GM12872 (cell line): Measurements from ENCODE around the gene CCDC54.

Experiments
- TF ChIP-seq, protein P1 (sequence below): IDR thresholded peaks from 3 replicates; pipeline ENCODE4 v1.5.1; 2011; ENCODE audit warnings: low read depth, mild to moderate bottlenecking, low read length, moderate library complexity; ENCODE audit not compliant: insufficient read depth

Gene CCDC54

GRCh38 chr3:107408513-107408912 is 31.3 kb downstream of the CCDC54 start:
- TF ChIP-seq, protein P1, sequence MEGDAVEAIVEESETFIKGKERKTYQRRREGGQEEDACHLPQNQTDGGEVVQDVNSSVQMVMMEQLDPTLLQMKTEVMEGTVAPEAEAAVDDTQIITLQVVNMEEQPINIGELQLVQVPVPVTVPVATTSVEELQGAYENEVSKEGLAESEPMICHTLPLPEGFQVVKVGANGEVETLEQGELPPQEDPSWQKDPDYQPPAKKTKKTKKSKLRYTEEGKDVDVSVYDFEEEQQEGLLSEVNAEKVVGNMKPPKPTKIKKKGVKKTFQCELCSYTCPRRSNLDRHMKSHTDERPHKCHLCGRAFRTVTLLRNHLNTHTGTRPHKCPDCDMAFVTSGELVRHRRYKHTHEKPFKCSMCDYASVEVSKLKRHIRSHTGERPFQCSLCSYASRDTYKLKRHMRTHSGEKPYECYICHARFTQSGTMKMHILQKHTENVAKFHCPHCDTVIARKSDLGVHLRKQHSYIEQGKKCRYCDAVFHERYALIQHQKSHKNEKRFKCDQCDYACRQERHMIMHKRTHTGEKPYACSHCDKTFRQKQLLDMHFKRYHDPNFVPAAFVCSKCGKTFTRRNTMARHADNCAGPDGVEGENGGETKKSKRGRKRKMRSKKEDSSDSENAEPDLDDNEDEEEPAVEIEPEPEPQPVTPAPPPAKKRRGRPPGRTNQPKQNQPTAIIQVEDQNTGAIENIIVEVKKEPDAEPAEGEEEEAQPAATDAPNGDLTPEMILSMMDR, result no peak

DNA sequence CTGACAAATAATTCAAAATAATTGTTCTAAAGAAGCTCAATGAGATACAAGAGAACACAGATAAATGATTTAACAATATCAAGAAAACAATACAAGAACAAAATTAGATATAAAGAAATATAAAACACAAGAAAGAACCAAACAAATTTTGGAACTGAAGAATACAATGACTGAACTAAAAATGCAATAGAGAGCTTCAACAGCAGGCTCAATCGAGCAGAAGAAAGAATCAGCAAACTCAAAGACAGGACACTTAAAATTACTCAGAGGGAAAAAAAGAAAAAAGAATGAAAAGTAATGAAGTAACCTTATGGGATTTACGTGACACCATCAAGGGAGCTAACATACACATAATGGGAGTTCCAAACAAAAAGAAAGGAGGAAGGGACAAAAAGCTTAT is 32.1 kb downstream of the CCDC54 start:
- TF ChIP-seq, protein P1, result no peak

GRCh38 chr3:107410606-107411005 is 33.4 kb downstream of the CCDC54 start:
- TF ChIP-seq, protein P1, result no peak

DNA sequence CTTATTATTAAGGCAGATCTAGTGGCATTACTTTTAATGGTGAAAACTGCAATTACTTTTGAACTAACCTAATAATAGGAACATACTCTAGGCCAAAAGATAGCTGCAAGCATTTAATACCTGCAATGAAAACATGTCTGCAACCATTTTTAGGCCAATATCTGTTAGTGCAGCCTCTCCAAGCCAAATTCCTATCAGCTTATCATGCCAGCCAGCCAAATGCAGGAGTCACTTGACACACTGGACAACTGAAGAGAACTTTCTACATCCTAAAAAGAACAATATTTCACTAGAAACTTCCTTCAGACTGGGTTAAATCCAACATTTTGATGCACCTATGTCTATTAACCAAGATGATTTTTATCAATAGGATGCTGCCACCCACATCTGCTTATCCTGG is 33.8 kb downstream of the CCDC54 start:
- TF ChIP-seq, protein P1, result no peak

DNA sequence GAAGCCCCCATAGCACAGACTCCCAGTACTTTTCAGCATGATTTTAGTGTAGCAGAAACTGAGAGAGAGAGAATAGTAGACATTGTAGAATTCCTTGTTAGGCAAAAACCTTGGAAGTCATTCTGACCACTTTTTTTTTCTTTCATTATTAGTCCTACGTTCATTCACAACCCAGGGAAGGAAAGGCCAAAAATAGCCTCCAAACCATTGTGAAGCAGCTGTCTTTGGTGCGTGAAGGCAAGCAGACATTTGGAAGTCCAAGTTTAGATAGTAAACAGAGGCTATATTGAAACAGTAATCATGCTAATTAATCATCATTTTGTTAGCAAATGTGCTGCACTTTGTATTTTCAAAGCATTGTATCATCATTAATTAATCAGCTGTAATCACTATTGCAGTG is 34.5 kb downstream of the CCDC54 start:
- TF ChIP-seq, protein P1, result no peak

DNA sequence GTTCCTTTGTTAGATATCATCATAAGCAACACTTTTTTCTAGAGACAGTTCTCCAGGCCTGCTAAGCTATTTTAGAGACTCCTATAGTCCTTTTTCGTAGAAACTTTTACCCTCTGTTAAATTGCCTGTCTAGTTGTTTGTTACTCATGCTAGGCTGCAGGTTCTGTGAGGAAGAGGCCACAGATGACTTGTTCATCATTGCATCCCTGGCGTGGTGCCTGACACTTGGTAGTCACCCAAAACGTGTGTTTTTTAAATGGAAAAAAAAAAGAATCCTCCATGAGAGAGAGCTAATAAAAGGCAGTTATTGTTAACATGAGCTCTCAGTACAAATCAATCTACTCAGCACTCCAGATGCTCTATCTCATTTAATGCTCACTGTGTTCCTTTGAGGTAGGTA is 35.1 kb downstream of the CCDC54 start:
- TF ChIP-seq, protein P1, result no peak

GRCh38 chr3:107413264-107413663 is 36.0 kb downstream of the CCDC54 start:
- TF ChIP-seq, protein P1, result no peak
